PC-9 (cell line): ENCODE measurements around the gene THAP10.

ENCODE experiments used
- EZH2 ChIP-seq: fragments of 200-600 bp; sonication (generic); IDR thresholded peaks from 2 replicates; pipeline ENCODE4 v1.8.0; 2017; ENCODE audit warnings: antibody characterized with exemption, low read depth
- TF ChIP-seq, protein P1 (sequence below): fragments of 200-600 bp; sonication (generic); conservative IDR thresholded peaks from 2 replicates; pipeline ENCODE4 v1.6.1; 2017; ENCODE audit warnings: mixed run types, antibody characterized with exemption, mild to moderate bottlenecking, moderate library complexity

DNA sequence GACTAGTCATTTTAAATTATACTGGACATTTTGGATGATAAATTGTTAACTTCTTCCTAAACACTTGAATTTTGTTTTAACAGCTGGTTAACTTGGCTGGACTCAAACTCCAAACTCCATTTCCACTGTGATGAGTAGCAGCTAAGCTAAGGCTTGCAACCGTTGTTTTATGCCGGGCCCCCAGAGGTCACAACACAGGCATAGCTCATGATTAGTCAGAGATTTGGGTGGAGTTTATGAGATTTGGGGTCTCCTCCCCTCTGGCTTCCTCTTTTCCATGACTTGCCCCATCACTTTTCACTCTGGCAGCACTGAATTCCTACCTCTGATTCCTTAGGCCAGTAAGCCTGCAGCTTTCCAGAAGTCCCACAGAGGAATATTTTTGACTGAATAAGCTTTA is 12.8 kb downstream of the THAP10 start:
- TF ChIP-seq, protein P1, sequence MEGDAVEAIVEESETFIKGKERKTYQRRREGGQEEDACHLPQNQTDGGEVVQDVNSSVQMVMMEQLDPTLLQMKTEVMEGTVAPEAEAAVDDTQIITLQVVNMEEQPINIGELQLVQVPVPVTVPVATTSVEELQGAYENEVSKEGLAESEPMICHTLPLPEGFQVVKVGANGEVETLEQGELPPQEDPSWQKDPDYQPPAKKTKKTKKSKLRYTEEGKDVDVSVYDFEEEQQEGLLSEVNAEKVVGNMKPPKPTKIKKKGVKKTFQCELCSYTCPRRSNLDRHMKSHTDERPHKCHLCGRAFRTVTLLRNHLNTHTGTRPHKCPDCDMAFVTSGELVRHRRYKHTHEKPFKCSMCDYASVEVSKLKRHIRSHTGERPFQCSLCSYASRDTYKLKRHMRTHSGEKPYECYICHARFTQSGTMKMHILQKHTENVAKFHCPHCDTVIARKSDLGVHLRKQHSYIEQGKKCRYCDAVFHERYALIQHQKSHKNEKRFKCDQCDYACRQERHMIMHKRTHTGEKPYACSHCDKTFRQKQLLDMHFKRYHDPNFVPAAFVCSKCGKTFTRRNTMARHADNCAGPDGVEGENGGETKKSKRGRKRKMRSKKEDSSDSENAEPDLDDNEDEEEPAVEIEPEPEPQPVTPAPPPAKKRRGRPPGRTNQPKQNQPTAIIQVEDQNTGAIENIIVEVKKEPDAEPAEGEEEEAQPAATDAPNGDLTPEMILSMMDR, result no peak
- TF ChIP-seq EZH2, result no peak
